HepG2 (cell line): ENCODE data around the gene RFC1. TPM values are rescaled to one million over a fixed set of nuclear protein-coding genes. Genes with fewer than 3 reads are reported as not detected.

Experiments used
- CBFB ChIP-seq: sonication (generic); formaldehyde crosslinking; IDR thresholded peaks from 2 replicates; pipeline ENCODE4 v1.4.0; 2020; ENCODE audit warnings: missing genetic modification reagents
- DNMT3B ChIP-seq: conservative IDR thresholded peaks from 2 replicates; pipeline ENCODE4 v1.6.1; 2016; ENCODE audit warnings: missing biosample characterization, control low read depth
- FIP1L1 ChIP-seq: fragments of 200-400 bp; formaldehyde crosslinking; IDR thresholded peaks from 2 replicates; pipeline ENCODE4 v1.6.1; 2018; ENCODE audit warnings: low read depth, mild to moderate bottlenecking, low read length, moderate library complexity, borderline replicate concordance; ENCODE audit not compliant: insufficient read depth
- FOSL2 ChIP-seq: sonication (generic); formaldehyde crosslinking; IDR thresholded peaks from 2 replicates; pipeline ENCODE4 v1.4.0; 2020; ENCODE audit warnings: missing genetic modification reagents
- FOXM1 ChIP-seq: sonication (generic); formaldehyde crosslinking; IDR thresholded peaks from 2 replicates; pipeline ENCODE4 v1.5.0; 2020; ENCODE audit warnings: missing genetic modification reagents
- GTF3A ChIP-seq: sonication (generic); formaldehyde crosslinking; conservative IDR thresholded peaks from 2 replicates; pipeline ENCODE4 v1.4.0; 2020; ENCODE audit warnings: mild to moderate bottlenecking, missing genetic modification reagents
- HNF4A ChIP-seq: sonication (generic); formaldehyde crosslinking; IDR thresholded peaks from 2 replicates; pipeline ENCODE4 v1.4.0; 2020; ENCODE audit warnings: missing genetic modification reagents
- KDM2A ChIP-seq: sonication (generic); formaldehyde crosslinking; IDR thresholded peaks from 2 replicates; pipeline ENCODE4 v1.4.0; 2020; ENCODE audit warnings: low read depth, missing genetic modification reagents, borderline replicate concordance
- MBNL3 ChIP-seq: fragments of 250-450 bp; sonication (Bioruptor Pico); conservative IDR thresholded peaks from 2 replicates; pipeline ENCODE4 v1.8.0; 2022; ENCODE audit warnings: mild to moderate bottlenecking, inconsistent platforms
- SNAI1 ChIP-seq: sonication (generic); formaldehyde crosslinking; IDR thresholded peaks from 2 replicates; pipeline ENCODE4 v1.5.0; 2020; ENCODE audit warnings: mild to moderate bottlenecking, missing genetic modification reagents, borderline replicate concordance
- SNAPC2 ChIP-seq: sonication (generic); formaldehyde crosslinking; IDR thresholded peaks from 2 replicates; pipeline ENCODE4 v1.8.1; 2022; ENCODE audit warnings: mild to moderate bottlenecking, missing genetic modification reagents
- TBX2 ChIP-seq: sonication (generic); formaldehyde crosslinking; IDR thresholded peaks from 2 replicates; pipeline ENCODE4 v1.5.0; 2020; ENCODE audit warnings: missing genetic modification reagents, mild to moderate bottlenecking, borderline replicate concordance
- TCF7 ChIP-seq: sonication (generic); IDR thresholded peaks from 2 replicates; pipeline ENCODE4 v1.6.1; 2016; ENCODE audit warnings: antibody characterized with exemption, low read depth
- ZBTB7A ChIP-seq: sonication (generic); formaldehyde crosslinking; IDR thresholded peaks from 2 replicates; pipeline ENCODE4 v1.8.0; 2022; ENCODE audit warnings: mild to moderate bottlenecking, missing genetic modification reagents
- ZNF496 ChIP-seq: sonication (generic); formaldehyde crosslinking; IDR thresholded peaks from 2 replicates; pipeline ENCODE4 v1.8.1; 2023; ENCODE audit warnings: mild to moderate bottlenecking, moderate library complexity, missing genetic modification reagents; ENCODE audit not compliant: insufficient replicate concordance
- ZNF772 ChIP-seq: sonication (generic); formaldehyde crosslinking; IDR thresholded peaks from 2 replicates; pipeline ENCODE4 v1.5.0; 2020; ENCODE audit warnings: mild to moderate bottlenecking, missing genetic modification reagents
- polyA plus RNA-seq, 8 experiments: library from polyadenylated mRNA; depleted of rRNA in 3 of 8; stranded (reverse) in 7 of 8; unstranded in 1 of 8; fragments of >200 nt; fragmentation: Illumina TruSeq in 4 of 8; extraction: Trizol in 4 of 8; gene quantifications; 2 replicates each; pipeline versions ENCODE4 v1.2.1 to v1.2.3, GENCODE V29; 2011 to 2016; ENCODE audit warnings: low read depth in 4 of 8, missing spikeins in 1 of 8, mixed read lengths in 1 of 8; ENCODE audit not compliant: insufficient read depth in 1 of 8
- total RNA-seq, 5 experiments: library from RNA; depleted of rRNA; stranded (reverse); fragments of >200 nt; fragmentation: Illumina TruSeq; extraction: Trizol; gene quantifications; 2 replicates each; pipeline ENCODE4 v1.2.3, GENCODE V29; 2016; ENCODE audit warnings: low read depth in 1 of 5
- TF ChIP-seq, protein P1 (sequence below): fragments of 450-650 bp; IDR thresholded peaks from 2 replicates; pipeline ENCODE4 v1.6.1; 2017
- TF ChIP-seq, protein P2 (sequence below): sonication (generic); formaldehyde crosslinking; IDR thresholded peaks from 2 replicates; pipeline ENCODE4 v1.8.0; 2022; ENCODE audit warnings: mild to moderate bottlenecking, missing genetic modification reagents
- TF ChIP-seq, protein P3 (sequence below): sonication (generic); formaldehyde crosslinking; IDR thresholded peaks from 2 replicates; pipeline ENCODE4 v1.8.1; 2023; ENCODE audit warnings: mild to moderate bottlenecking, inconsistent platforms, moderate library complexity, missing genetic modification reagents, borderline replicate concordance
- TF ChIP-seq, protein P4 (sequence below): IDR thresholded peaks from 2 replicates; pipeline ENCODE4 v1.6.1; 2018; ENCODE audit warnings: missing genetic modification reagents, mild to moderate bottlenecking, missing compliant biosample characterization
- TF ChIP-seq, protein P5 (sequence below): sonication (generic); formaldehyde crosslinking; IDR thresholded peaks from 2 replicates; pipeline ENCODE4 v1.4.0; 2020; ENCODE audit warnings: missing genetic modification reagents

The RFC1 gene
- total and polyA plus RNA-seq, 2 of the 13 experiments (the other 11 are each of a cell fraction or from before 2014, with no cell fraction given), result 15.9 to 78.8 TPM

DNA sequence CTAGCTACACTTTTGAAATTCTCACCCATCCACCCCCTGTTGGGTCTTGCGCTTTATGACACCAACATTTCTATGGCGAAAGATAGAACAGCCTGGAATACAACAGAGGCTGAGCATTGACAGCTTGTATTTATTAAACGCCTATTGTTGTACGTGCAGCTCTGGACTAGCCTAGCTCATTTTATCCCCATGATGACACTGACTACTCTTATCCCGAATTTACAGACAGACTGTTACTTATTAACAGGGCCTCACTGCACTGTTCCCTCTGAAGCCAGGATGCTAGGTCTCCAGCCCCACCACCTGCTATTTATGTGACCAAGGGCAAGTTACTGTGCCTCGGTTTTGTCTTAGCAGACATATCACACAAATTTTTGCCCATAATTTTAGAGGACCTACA is 1.0 kb upstream of the RFC1 start (continued):
- TF ChIP-seq MBNL3 (no peak), SNAPC2 (CRISPR knock-in tag) (no peak), FIP1L1 (no peak), KDM2A (CRISPR knock-in tag) (no peak), SNAI1 (no peak), TBX2 (CRISPR knock-in tag) (0 out of 2 replicates have a peak, but pooled peaks have one; percentile 43), ZNF496 (CRISPR knock-in tag) (no peak), ZBTB7A (CRISPR knock-in tag) (no peak), FOXM1 (CRISPR knock-in tag) (no peak), CBFB (CRISPR knock-in tag) (no peak), GTF3A (CRISPR knock-in tag) (no peak), FOSL2 (CRISPR knock-in tag) (0 out of 2 replicates have a peak, but pooled peaks have one; percentile 34), HNF4A (CRISPR knock-in tag) (no peak), TCF7 (no peak), ZNF772 (no peak), DNMT3B (CRISPR knock-in tag) (no peak)
- TF ChIP-seq, protein P1, sequence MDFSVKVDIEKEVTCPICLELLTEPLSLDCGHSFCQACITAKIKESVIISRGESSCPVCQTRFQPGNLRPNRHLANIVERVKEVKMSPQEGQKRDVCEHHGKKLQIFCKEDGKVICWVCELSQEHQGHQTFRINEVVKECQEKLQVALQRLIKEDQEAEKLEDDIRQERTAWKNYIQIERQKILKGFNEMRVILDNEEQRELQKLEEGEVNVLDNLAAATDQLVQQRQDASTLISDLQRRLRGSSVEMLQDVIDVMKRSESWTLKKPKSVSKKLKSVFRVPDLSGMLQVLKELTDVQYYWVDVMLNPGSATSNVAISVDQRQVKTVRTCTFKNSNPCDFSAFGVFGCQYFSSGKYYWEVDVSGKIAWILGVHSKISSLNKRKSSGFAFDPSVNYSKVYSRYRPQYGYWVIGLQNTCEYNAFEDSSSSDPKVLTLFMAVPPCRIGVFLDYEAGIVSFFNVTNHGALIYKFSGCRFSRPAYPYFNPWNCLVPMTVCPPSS, result no peak
- TF ChIP-seq, protein P2, sequence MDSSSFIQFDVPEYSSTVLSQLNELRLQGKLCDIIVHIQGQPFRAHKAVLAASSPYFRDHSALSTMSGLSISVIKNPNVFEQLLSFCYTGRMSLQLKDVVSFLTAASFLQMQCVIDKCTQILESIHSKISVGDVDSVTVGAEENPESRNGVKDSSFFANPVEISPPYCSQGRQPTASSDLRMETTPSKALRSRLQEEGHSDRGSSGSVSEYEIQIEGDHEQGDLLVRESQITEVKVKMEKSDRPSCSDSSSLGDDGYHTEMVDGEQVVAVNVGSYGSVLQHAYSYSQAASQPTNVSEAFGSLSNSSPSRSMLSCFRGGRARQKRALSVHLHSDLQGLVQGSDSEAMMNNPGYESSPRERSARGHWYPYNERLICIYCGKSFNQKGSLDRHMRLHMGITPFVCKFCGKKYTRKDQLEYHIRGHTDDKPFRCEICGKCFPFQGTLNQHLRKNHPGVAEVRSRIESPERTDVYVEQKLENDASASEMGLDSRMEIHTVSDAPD, result no peak
- TF ChIP-seq, protein P3, sequence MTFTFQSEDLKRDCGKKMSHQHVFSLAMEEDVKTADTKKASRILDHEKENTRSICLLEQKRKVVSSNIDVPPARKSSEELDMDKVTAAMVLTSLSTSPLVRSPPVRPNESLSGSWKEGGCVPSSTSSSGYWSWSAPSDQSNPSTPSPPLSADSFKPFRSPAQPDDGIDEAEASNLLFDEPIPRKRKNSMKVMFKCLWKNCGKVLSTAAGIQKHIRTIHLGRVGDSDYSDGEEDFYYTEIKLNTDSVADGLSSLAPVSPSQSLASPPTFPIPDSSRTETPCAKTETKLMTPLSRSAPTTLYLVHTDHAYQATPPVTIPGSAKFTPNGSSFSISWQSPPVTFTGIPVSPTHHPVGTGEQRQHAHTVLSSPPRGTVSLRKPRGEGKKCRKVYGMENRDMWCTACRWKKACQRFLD (CRISPR knock-in tag), result no peak
- TF ChIP-seq, protein P4, sequence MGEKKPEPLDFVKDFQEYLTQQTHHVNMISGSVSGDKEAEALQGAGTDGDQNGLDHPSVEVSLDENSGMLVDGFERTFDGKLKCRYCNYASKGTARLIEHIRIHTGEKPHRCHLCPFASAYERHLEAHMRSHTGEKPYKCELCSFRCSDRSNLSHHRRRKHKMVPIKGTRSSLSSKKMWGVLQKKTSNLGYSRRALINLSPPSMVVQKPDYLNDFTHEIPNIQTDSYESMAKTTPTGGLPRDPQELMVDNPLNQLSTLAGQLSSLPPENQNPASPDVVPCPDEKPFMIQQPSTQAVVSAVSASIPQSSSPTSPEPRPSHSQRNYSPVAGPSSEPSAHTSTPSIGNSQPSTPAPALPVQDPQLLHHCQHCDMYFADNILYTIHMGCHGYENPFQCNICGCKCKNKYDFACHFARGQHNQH (CRISPR knock-in tag), result no peak
- TF ChIP-seq, protein P5, sequence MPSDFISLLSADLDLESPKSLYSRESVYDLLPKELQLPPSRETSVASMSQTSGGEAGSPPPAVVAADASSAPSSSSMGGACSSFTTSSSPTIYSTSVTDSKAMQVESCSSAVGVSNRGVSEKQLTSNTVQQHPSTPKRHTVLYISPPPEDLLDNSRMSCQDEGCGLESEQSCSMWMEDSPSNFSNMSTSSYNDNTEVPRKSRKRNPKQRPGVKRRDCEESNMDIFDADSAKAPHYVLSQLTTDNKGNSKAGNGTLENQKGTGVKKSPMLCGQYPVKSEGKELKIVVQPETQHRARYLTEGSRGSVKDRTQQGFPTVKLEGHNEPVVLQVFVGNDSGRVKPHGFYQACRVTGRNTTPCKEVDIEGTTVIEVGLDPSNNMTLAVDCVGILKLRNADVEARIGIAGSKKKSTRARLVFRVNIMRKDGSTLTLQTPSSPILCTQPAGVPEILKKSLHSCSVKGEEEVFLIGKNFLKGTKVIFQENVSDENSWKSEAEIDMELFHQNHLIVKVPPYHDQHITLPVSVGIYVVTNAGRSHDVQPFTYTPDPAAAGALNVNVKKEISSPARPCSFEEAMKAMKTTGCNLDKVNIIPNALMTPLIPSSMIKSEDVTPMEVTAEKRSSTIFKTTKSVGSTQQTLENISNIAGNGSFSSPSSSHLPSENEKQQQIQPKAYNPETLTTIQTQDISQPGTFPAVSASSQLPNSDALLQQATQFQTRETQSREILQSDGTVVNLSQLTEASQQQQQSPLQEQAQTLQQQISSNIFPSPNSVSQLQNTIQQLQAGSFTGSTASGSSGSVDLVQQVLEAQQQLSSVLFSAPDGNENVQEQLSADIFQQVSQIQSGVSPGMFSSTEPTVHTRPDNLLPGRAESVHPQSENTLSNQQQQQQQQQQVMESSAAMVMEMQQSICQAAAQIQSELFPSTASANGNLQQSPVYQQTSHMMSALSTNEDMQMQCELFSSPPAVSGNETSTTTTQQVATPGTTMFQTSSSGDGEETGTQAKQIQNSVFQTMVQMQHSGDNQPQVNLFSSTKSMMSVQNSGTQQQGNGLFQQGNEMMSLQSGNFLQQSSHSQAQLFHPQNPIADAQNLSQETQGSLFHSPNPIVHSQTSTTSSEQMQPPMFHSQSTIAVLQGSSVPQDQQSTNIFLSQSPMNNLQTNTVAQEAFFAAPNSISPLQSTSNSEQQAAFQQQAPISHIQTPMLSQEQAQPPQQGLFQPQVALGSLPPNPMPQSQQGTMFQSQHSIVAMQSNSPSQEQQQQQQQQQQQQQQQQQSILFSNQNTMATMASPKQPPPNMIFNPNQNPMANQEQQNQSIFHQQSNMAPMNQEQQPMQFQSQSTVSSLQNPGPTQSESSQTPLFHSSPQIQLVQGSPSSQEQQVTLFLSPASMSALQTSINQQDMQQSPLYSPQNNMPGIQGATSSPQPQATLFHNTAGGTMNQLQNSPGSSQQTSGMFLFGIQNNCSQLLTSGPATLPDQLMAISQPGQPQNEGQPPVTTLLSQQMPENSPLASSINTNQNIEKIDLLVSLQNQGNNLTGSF (CRISPR knock-in tag), result no peak
